Kidney (tissue), 14 donors: ENCODE measurements around the gene KDR. TPM values are rescaled to one million over a fixed set of nuclear protein-coding genes. Genes with fewer than 3 reads are reported as not detected.

Experiments used
- DNase-seq, 5 donors: peaks; one replicate each; pipeline ENCODE4 v3.0.0-alpha.2; 2013 to 2020
- FAIRE-seq: peaks from 2 replicates; lab custom pipeline; 2012; peaks lifted over from hg19 to GRCh38; lab: Jason Lieb, UNC
- H3K27ac ChIP-seq, 2 donors: one replicate each; pipeline ENCODE4 v1.7.0; 2013; ENCODE audit warnings: low read depth in 2 of 2, low read length in 2 of 2, inconsistent platforms in 1 of 2
- H3K27me3 ChIP-seq: one replicate; pipeline ENCODE4 v1.7.1; 2013; ENCODE audit warnings: low read length, inconsistent platforms; ENCODE audit not compliant: control insufficient read depth, insufficient read depth
- H3K36me3 ChIP-seq, 3 donors: one replicate each; pipeline versions ENCODE4 v1.7.0 to v1.7.1; 2013; ENCODE audit warnings: low read length in 3 of 3, control low read depth in 1 of 3, inconsistent platforms in 1 of 3; ENCODE audit not compliant: insufficient read depth in 3 of 3, control insufficient read depth in 2 of 3
- H3K4me1 ChIP-seq, 3 donors: one replicate each; pipeline versions ENCODE4 v1.7.0 to v1.7.1; 2013; ENCODE audit warnings: low read length in 3 of 3, inconsistent platforms in 1 of 3, low read depth in 1 of 3; ENCODE audit not compliant: control insufficient read depth in 2 of 3, insufficient read depth in 2 of 3
- H3K4me3 ChIP-seq, 3 donors: one replicate each; pipeline versions ENCODE4 v1.7.0 to v1.8.1; 2013; ENCODE audit warnings: low read length in 3 of 3, control low read depth in 1 of 3, inconsistent platforms in 1 of 3
- H3K9ac ChIP-seq, 3 donors: one replicate each; pipeline versions ENCODE4 v1.7.0 to v1.7.1; 2013; ENCODE audit warnings: low read length in 3 of 3, control low read depth in 1 of 3, inconsistent platforms in 1 of 3
- H3K9me3 ChIP-seq, 3 donors: one replicate each; pipeline versions ENCODE4 v1.7.0 to v1.7.1; 2013; ENCODE audit warnings: low read length in 3 of 3, control low read depth in 1 of 3, inconsistent platforms in 1 of 3; ENCODE audit not compliant: control insufficient read depth in 2 of 3, insufficient read depth in 1 of 3
- intact Hi-C: fragments of 100-400 bp; cut with DNase I; formaldehyde crosslinking; loops from one replicate; pipeline ENCODE4 v1.11.1; 2022
- polyA plus RNA-seq: library from polyadenylated mRNA; stranded (reverse); fragments of 350-450 nt; fragmentation: Illumina TruSeq; extraction: RNeasy Lipid Tissue Mini Kit (QIAGEN cat#74804); gene quantifications from one replicate; pipeline ENCODE4 v1.2.3, GENCODE V29; 2014; ENCODE audit warnings: low read depth, low replicate concordance; ENCODE audit not compliant: insufficient read depth
- total RNA-seq: library from RNA; stranded (reverse); fragmentation: NEBNext Ultra II Directional; extraction: Animal tissue kit (Norgen Biotek cat#: 25700); gene quantifications from one replicate; pipeline ENCODE4 v1.2.1, GENCODE V29; 2021
- TF ChIP-seq, protein P1 (sequence below): IDR thresholded peaks from 3 replicates; pipeline ENCODE4 v1.5.1; 2012; ENCODE audit warnings: mild to moderate bottlenecking, moderate library complexity, borderline replicate concordance; ENCODE audit not compliant: insufficient read depth; ENCODE audit errors: extremely low read depth
- donor health status: control.
- donor health status: control.
- donor health status: control.
- donor health status: control.
- donor health status: control.
- donor health status: DM: yes; HTN: yes; CAD: no.
- donor health status: Normal renal cell carcinoma (clear cell type).

Gene KDR
- total and polyA plus RNA-seq, 2 donors from 2014 or later: 20.4 to 28.8 TPM

DNA sequence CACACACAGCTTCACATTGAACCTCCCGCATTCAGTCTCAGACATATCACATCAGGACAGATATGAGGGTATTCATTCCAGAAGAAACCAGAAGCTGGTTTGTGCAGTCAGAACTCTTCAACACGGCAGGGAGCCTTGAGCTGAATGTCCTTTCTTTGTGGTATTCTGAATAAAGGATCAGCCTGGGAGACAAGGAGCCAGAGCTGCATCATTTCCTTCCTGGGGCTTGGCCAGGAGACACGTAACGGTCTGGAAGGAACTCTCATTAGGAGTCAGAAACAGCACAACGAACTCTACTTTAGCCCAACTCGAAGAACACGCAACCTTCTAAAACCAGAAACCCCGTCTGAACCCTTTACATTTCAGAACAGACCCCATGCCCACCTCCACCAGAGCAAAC, 46.4 kb downstream of the KDR start:
- FAIRE-seq (no peak), DNase-seq (peak in 1 of 5 donors; percentile 29)
- Histone ChIP-seq H3K4me3 (no peak overlapping the region), H3K4me1 (no peaks in the 10 kb centered on the region), H3K9ac (no peak overlapping the region), H3K36me3 (no peaks in the 10 kb centered on the region), H3K27ac (peak overlapping the region; percentile 23 to 26), H3K9me3 (no peaks in the 10 kb centered on the region), H3K27me3 (no peaks in the 10 kb centered on the region)
- TF ChIP-seq, protein P1, sequence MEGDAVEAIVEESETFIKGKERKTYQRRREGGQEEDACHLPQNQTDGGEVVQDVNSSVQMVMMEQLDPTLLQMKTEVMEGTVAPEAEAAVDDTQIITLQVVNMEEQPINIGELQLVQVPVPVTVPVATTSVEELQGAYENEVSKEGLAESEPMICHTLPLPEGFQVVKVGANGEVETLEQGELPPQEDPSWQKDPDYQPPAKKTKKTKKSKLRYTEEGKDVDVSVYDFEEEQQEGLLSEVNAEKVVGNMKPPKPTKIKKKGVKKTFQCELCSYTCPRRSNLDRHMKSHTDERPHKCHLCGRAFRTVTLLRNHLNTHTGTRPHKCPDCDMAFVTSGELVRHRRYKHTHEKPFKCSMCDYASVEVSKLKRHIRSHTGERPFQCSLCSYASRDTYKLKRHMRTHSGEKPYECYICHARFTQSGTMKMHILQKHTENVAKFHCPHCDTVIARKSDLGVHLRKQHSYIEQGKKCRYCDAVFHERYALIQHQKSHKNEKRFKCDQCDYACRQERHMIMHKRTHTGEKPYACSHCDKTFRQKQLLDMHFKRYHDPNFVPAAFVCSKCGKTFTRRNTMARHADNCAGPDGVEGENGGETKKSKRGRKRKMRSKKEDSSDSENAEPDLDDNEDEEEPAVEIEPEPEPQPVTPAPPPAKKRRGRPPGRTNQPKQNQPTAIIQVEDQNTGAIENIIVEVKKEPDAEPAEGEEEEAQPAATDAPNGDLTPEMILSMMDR: no peak
- intact Hi-C loops: no loop called here

DNA sequence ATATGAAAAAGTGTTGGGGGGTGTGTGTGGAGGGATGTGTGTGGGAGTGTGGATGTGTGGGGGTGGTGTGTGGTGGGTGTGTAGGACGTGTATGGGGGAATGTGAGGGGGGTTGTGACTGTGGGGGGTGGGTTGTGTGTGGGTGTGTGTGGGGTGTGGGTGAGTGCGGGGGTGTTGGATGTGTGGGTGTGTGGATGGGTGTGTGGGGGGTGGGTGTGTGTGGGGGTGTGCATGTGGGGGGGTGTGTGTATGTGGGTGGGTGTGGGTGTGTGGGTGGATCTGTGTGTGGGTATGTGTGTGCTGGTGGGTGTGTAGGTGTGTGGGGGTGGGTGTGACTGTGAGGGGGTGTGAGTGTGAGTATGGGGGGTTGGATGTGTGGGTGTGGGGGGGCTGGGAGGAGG, 47.8 kb downstream of the KDR start:
- H3K27ac ChIP-seq: no peak overlapping the region
- no peaks in the 10 kb centered on the region for H3K36me3 ChIP-seq
- no peaks in the 10 kb centered on the region for H3K4me1 ChIP-seq
- no peaks in the 10 kb centered on the region for H3K27me3 ChIP-seq
- FAIRE-seq (no peak), DNase-seq (no peak)
- intact Hi-C loops: no loop called here
- H3K9me3 ChIP-seq: no peaks in the 10 kb centered on the region
- no peak overlapping the region for H3K9ac ChIP-seq
- H3K4me3 ChIP-seq: no peak overlapping the region
- TF ChIP-seq, protein P1: no peak

DNA sequence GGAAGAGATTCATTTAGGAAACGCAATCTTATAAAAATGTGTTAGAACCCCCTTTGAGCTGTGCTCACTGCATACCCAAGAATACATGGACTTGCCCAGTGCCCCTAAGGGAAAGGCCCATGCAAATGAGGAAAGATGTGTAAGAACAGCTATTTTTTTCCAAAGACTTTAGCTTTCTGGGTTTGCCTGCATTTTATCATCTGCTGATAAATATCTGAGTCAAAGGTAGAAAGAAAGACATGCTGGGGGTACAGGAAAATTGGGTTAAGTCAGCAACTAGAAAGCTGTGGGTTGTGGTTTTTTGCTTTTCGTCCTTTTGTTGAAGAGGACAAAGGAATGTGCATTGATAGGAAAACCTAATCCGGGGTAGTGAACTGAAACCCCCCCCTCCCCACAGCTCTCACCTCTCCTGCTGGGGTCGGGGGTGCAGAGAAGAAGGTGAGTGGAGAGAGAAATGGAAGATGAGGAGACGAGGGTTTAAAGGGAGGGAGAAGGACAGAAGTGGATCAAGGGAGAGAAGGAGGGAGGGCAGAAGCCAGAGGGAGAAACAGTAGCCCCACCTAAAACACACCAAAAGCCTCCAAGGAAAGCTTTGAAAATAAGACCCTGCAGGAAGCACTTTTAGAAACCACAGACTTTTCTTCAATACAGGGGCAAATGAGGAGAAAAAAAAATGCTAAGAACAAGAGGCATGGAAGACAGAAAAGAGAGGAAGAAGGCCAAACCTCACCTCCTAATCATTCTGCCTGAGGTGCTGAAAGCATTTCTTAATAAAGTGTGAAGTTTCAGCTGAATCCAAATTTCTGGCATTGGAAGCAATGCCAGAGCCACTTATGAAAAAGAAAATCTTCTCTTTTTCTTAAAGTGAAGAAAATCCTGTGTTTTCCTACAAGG, 49.3 kb downstream of the KDR start:
- H3K4me3 ChIP-seq: no peak overlapping the region
- DNase-seq (no peak), FAIRE-seq (no peak)
- H3K27ac ChIP-seq: no peak overlapping the region
- no peaks in the 10 kb centered on the region for H3K27me3 ChIP-seq
- H3K9me3 ChIP-seq: no peaks in the 10 kb centered on the region
- no peak overlapping the region for H3K9ac ChIP-seq
- no peaks in the 10 kb centered on the region for H3K36me3 ChIP-seq
- TF ChIP-seq, protein P1: no peak
- intact Hi-C loops: no loop called here
- no peaks in the 10 kb centered on the region for H3K4me1 ChIP-seq
